OCI-M1 (cell line): ENCODE measurements around the gene NCS1.

Experiments used
- DNase-seq: peaks from one replicate; lab custom pipeline; 2025; lab: John Stamatoyannopoulos, UW

The NCS1 gene

GRCh38 chr9:130195638-130196037 is 23.4 kb downstream of the NCS1 start:
- DNase-seq: no peak

GRCh38 chr9:130196643-130197042 is 24.4 kb downstream of the NCS1 start:
- peak; percentile 55 for DNase-seq

- no peak for DNase-seq
Observed at GRCh38 chr9:130197386-130197785, 25.2 kb downstream of the NCS1 start.

- no peak for DNase-seq
Observed at GRCh38 chr9:130197888-130198287, 25.7 kb downstream of the NCS1 start.

GRCh38 chr9:130198501-130199179 is 26.4 kb downstream of the NCS1 start:
- no peak for DNase-seq

GRCh38 chr9:130199605-130200004 is 27.4 kb downstream of the NCS1 start:
- DNase-seq: no peak

GRCh38 chr9:130200038-130200849 is 28.0 kb downstream of the NCS1 start:
- no peak for DNase-seq

GRCh38 chr9:130201399-130201873 is 29.2 kb downstream of the NCS1 start:
- no peak for DNase-seq

GRCh38 chr9:130201974-130202373 is 29.8 kb downstream of the NCS1 start:
- DNase-seq: no peak

GRCh38 chr9:130204341-130204740 is 32.1 kb downstream of the NCS1 start:
- DNase-seq: no peak

GRCh38 chr9:130204959-130205358 is 32.8 kb downstream of the NCS1 start:
- DNase-seq: no peak

- DNase-seq: no peak
Observed at GRCh38 chr9:130205912-130206311, 33.7 kb downstream of the NCS1 start.

GRCh38 chr9:130206579-130206978 is 34.4 kb downstream of the NCS1 start:
- no peak for DNase-seq

GRCh38 chr9:130207241-130207992 is 35.2 kb downstream of the NCS1 start:
- no peak for DNase-seq

GRCh38 chr9:130208600-130209347 is 36.6 kb downstream of the NCS1 start:
- peak; percentile 39 for DNase-seq

- no peak for DNase-seq
Observed at GRCh38 chr9:130209422-130209821, 37.2 kb downstream of the NCS1 start.

- DNase-seq: no peak
Observed at GRCh38 chr9:130211548-130212226, 39.5 kb downstream of the NCS1 start.

GRCh38 chr9:130212543-130213297 is 40.5 kb downstream of the NCS1 start:
- no peak for DNase-seq

GRCh38 chr9:130213911-130214761 is 41.9 kb downstream of the NCS1 start:
- peak; percentile 92 for DNase-seq
